Breast epithelium (tissue), 3 donors: Measurements from ENCODE around the gene TEAD1.

Source experiments
- CTCF ChIP-seq, 3 donors: fragments of 450-650 bp; IDR thresholded peaks; one replicate each; pipeline ENCODE4 v1.5.1; 2016 to 2017; ENCODE audit warnings: antibody characterized with exemption in 3 of 3, mild to moderate bottlenecking in 3 of 3, moderate library complexity in 3 of 3
- POLR2A ChIP-seq: fragments of 450-650 bp; IDR thresholded peaks from one replicate; pipeline ENCODE4 v1.6.1; 2016; ENCODE audit warnings: antibody characterized with exemption, mild to moderate bottlenecking, moderate library complexity
- POLR2AphosphoS5 ChIP-seq, 3 donors: sonication (generic); formaldehyde crosslinking; IDR thresholded peaks; one replicate each; pipeline ENCODE4 v1.6.1; 2017; ENCODE audit warnings: antibody characterized with exemption in 3 of 3

DNA sequence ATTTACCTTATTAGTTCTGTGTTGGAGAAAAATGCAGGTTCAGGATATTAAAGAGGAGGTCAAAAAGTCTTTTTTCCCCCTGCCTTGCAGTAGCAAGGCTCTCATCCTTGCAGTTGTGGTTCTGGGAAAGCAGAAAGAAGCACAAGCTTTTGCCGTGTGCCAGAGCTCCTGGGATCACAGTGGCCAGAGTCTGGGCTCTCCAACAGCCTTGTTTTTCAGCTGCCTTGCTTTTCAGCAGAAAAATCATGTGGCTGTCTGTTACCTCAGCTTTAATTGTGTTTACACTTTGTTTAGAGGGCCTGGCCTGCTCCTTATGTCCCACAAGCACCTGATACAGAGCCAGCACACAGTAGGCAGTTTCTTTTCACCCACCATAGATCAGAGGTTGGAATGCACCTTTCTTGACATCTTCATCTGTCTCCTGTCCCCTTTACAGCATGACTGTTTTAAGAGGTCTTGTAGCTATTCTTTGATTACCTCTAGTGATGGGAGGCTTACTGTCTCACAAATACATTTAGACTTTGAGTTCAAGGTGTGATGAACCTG, 67.5 kb downstream of the TEAD1 start:
- no peak for TF ChIP-seq POLR2AphosphoS5 (IDR thresholded peaks at IDR 0.05)
- no peak for TF ChIP-seq CTCF (IDR thresholded peaks at IDR 0.05)
- no peak for TF ChIP-seq POLR2A
